H1 (cell line): ENCODE data around the gene PLS3. TPM values are rescaled to one million over a fixed set of nuclear protein-coding genes. Genes with fewer than 3 reads are reported as not detected.

Experiments
- EP300 ChIP-seq, 2 experiments: IDR thresholded peaks; 1 replicate in 1 of 2; 2 replicates in 1 of 2; pipeline ENCODE4 v1.6.1; 2011 to 2012; ENCODE audit warnings: low read depth in 2 of 2, low read length in 2 of 2, mild to moderate bottlenecking in 2 of 2, borderline replicate concordance in 1 of 2, inconsistent platforms in 1 of 2, moderate library complexity in 1 of 2
- RNF2 ChIP-seq: fragments of 200-900, 300-1000 bp; sonication (generic); IDR thresholded peaks from 2 replicates; pipeline ENCODE4 v1.7.1; 2016; ENCODE audit warnings: borderline replicate concordance, low read depth, mild to moderate bottlenecking, antibody characterized with exemption, low read length; ENCODE audit not compliant: poor library complexity, severe bottlenecking; ENCODE audit errors: missing control alignments
- polyA plus RNA-seq, 7 experiments: library from polyadenylated mRNA; depleted of rRNA in 3 of 7; stranded (reverse) in 5 of 7; unstranded in 2 of 7; fragments of >200 nt in 5 of 7; fragments of 200-250 nt in 2 of 7; gene quantifications; 1 replicate in 5 of 7; 2 replicates in 1 of 7; 4 replicates in 1 of 7; pipeline versions ENCODE4 v1.2.1 to v1.2.3, GENCODE V29; 2011 to 2013; ENCODE audit warnings: missing spikeins in 2 of 7, mixed read lengths in 2 of 7
- total RNA-seq: library from RNA; stranded (reverse); fragmentation: NEBNext Ultra II Directional; extraction: Animal tissue kit (Norgen Biotek cat#: 25700); gene quantifications from 2 replicates; pipeline ENCODE4 v1.2.1, GENCODE V29; 2021

The PLS3 gene
- total and polyA plus RNA-seq, 2 of the 8 experiments (the other 6 are each of a cell fraction or from before 2014, with no cell fraction given) = 107 to 185 TPM

DNA sequence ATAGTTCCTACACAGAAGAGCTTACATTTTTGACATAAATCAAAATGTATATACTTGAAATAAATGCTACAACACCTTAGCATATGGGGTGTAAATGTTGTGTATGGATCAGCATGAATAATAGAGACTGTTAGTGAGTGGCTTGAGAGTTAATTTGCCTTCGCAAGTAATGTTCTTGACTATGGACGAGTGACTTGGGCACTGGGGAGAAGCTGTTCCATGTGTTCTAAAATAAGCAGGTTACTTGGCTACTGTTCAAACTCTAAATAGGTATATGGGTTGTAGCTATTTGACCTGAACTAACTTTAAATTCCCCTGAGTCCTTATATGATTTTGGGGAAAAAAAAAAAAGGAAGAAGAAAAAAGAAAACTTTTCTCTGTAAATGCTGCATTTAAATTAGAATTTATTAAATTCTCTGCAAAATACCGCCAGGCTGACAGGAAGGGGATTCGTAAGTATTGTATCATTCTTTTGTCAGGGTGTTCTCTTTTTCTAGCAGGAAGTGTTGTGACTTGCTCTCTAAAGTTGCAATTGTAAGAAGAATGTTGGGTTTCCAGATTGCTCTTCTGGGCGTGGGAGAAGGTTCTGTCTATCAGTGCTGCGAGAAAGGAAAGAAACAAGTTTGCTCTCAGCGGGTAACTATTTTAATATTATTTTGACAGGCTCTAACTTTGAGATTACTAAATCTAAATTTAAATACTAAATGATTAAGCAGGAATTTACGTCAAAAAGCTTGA, 32.2 kb downstream of the PLS3 start (continued):
- no peak for TF ChIP-seq RNF2
- TF ChIP-seq EP300 (IDR thresholded peaks at IDR 0.05; ENCODE audit: borderline replicate concordance in 1 of 2, low read depth in 2 of 2, low read length in 2 of 2) = no peak
